Measurements from ENCODE around the gene TRIM3. TPM values are rescaled to one million over a fixed set of nuclear protein-coding genes. Genes with fewer than 3 reads are reported as not detected.

The TRIM3 gene
- total and polyA plus RNA-seq, 2 experiments from 2014 or later, result 7.9 to 21.1 TPM

- TF ChIP-seq REST (IDR thresholded peaks at IDR 0.05; ENCODE audit: unreplicated experiment) (no peak), JUNB (IDR thresholded peaks at IDR 0.05; ENCODE audit: unreplicated experiment) (no peak), ZNF462 (CRISPR knock-in tag; IDR thresholded peaks at IDR 0.05) (no peak), NANOG (IDR thresholded peaks at IDR 0.05; ENCODE audit: borderline replicate concordance) (no peak), CREB1 (CRISPR knock-in tag; IDR thresholded peaks at IDR 0.05; ENCODE audit: low read depth) (no peak), EZH2 (IDR thresholded peaks at IDR 0.05; ENCODE audit: low read depth, unreplicated experiment) (no peak)
Observed at GRCh38 chr11:6401464-6401863, 72.3 kb downstream of the TRIM3 start (continued).
